Mesendoderm (in vitro differentiated cells): ENCODE data around the gene JHY.

ENCODE experiments used
- DNase-seq: peaks from one replicate; pipeline ENCODE4 v3.0.0; 2013
- H2AK5ac ChIP-seq: 2 replicates; pipeline ENCODE4 v1.6.1; 2013; ENCODE audit warnings: low read length, inconsistent platforms
- H2BK120ac ChIP-seq: 2 replicates; pipeline ENCODE4 v1.6.1; 2013; ENCODE audit warnings: low read depth, mild to moderate bottlenecking, low read length, moderate library complexity, mixed read lengths
- H2BK15ac ChIP-seq: replicated peaks from 2 replicates; pipeline ENCODE4 v1.6.1; 2013; ENCODE audit warnings: low read depth, mild to moderate bottlenecking, moderate library complexity
- H2BK5ac ChIP-seq: 2 replicates; pipeline ENCODE4 v1.6.1; 2013; ENCODE audit warnings: low read length, inconsistent platforms
- H3K18ac ChIP-seq: 2 replicates; pipeline ENCODE4 v1.6.1; 2013; ENCODE audit warnings: mild to moderate bottlenecking, low read length, mixed read lengths
- H3K23ac ChIP-seq: one replicate; pipeline ENCODE4 v1.6.1; 2013; ENCODE audit warnings: low read length
- H3K27ac ChIP-seq: 2 replicates; pipeline ENCODE4 v1.5.1; 2013; ENCODE audit warnings: low read depth, mild to moderate bottlenecking, inconsistent platforms, low read length, moderate library complexity
- H3K27me3 ChIP-seq: 2 replicates; pipeline ENCODE4 v1.6.1; 2013; ENCODE audit warnings: low read length, control low read depth, mild to moderate bottlenecking, inconsistent platforms; ENCODE audit not compliant: insufficient read depth, poor library complexity
- H3K36me3 ChIP-seq: 2 replicates; pipeline ENCODE4 v1.6.1; 2013; ENCODE audit warnings: low read length, inconsistent platforms; ENCODE audit not compliant: control insufficient read depth, insufficient read depth
- H3K4ac ChIP-seq: one replicate; pipeline ENCODE4 v1.6.1; 2013; ENCODE audit warnings: low read depth, mild to moderate bottlenecking, low read length, moderate library complexity
- H3K4me1 ChIP-seq: 2 replicates; pipeline ENCODE4 v1.6.1; 2013; ENCODE audit warnings: low read depth, low read length, inconsistent platforms; ENCODE audit not compliant: control insufficient read depth
- H3K4me2 ChIP-seq: 2 replicates; pipeline ENCODE4 v1.6.1; 2013; ENCODE audit warnings: low read length
- H3K4me3 ChIP-seq: 2 replicates; pipeline ENCODE4 v1.5.1; 2013; ENCODE audit warnings: mild to moderate bottlenecking, low read length
- H3K56ac ChIP-seq: one replicate; pipeline ENCODE4 v1.6.1; 2013; ENCODE audit warnings: low read length
- H3K79me1 ChIP-seq: 2 replicates; pipeline ENCODE4 v1.6.1; 2013; ENCODE audit warnings: low read length, inconsistent platforms
- H3K79me2 ChIP-seq: 2 replicates; pipeline ENCODE4 v1.6.1; 2013; ENCODE audit warnings: mild to moderate bottlenecking, low read length; ENCODE audit not compliant: control insufficient read depth, insufficient read depth
- H3K9ac ChIP-seq: 2 replicates; pipeline ENCODE4 v1.6.1; 2013; ENCODE audit warnings: low read length, inconsistent platforms
- H4K5ac ChIP-seq: one replicate; pipeline ENCODE4 v1.6.1; 2013; ENCODE audit warnings: low read length
- H4K8ac ChIP-seq: one replicate; pipeline ENCODE4 v1.6.1; 2013; ENCODE audit warnings: low read depth, mild to moderate bottlenecking, control low read depth, low read length, moderate library complexity
- WGBS: extraction: QIAGEN DNeasy Blood & Tissue Kit; methylation state at CpG from one replicate; pipeline ENCODE4 v1.1.7; 2013; ENCODE audit warnings: low lambda C conversion rate, missing lambda C conversion rate; ENCODE audit not compliant: insufficient coverage; ENCODE audit errors: extremely low coverage; 5-methylcytosine and 5-hydroxymethylcytosine counted together

JHY gene

GRCh38 chr11:122877732-122878131, 4.8 kb upstream of the JHY start:
- H3K4me2 ChIP-seq = no peak overlapping the region
- no peaks in the 10 kb centered on the region for H3K27me3 ChIP-seq
- no peak overlapping the region for H3K56ac ChIP-seq
- H3K4ac ChIP-seq = no peak overlapping the region
- no CpG with 5 or more reads among the region's 5 CpGs for WGBS
- no peak overlapping the region for H4K8ac ChIP-seq
- no peak overlapping the region for H4K5ac ChIP-seq
- H3K27ac ChIP-seq = no peak overlapping the region
- no peaks in the 10 kb centered on the region for H3K36me3 ChIP-seq
- H3K23ac ChIP-seq = no peak overlapping the region
- H2BK120ac ChIP-seq = no peak overlapping the region
- no peak overlapping the region for H2AK5ac ChIP-seq
- no peak for DNase-seq
- no peak overlapping the region for H3K18ac ChIP-seq
- no peak overlapping the region for H2BK15ac ChIP-seq
- no peak overlapping the region for H3K4me3 ChIP-seq
- no peaks in the 10 kb centered on the region for H3K4me1 ChIP-seq
- no peaks in the 10 kb centered on the region for H3K79me1 ChIP-seq
- no peaks in the 10 kb centered on the region for H3K79me2 ChIP-seq
- H2BK5ac ChIP-seq = no peak overlapping the region
- no peak overlapping the region for H3K9ac ChIP-seq

- Histone ChIP-seq H3K4ac (no peak overlapping the region), H3K79me2 (no peaks in the 10 kb centered on the region), H2BK15ac (no peak overlapping the region), H3K4me1 (no peaks in the 10 kb centered on the region), H3K4me2 (no peak overlapping the region), H4K5ac (no peak overlapping the region), H2BK120ac (no peak overlapping the region), H3K36me3 (no peaks in the 10 kb centered on the region), H3K23ac (no peak overlapping the region), H3K9ac (no peak overlapping the region), H3K56ac (no peak overlapping the region), H4K8ac (no peak overlapping the region), H3K4me3 (no peak overlapping the region), H2AK5ac (no peak overlapping the region), H3K27ac (no peak overlapping the region), H3K79me1 (no peaks in the 10 kb centered on the region), H2BK5ac (no peak overlapping the region), H3K18ac (no peak overlapping the region), H3K27me3 (no peaks in the 10 kb centered on the region)
- no CpG with 5 or more reads among the region's 4 CpGs for WGBS
- DNase-seq = peak; percentile 71
Measured at GRCh38 chr11:122879785-122880184, 2.8 kb upstream of the JHY start.

- Histone ChIP-seq H2BK15ac (no peak overlapping the region), H3K36me3 (no peaks in the 10 kb centered on the region), H2AK5ac (no peak overlapping the region), H3K56ac (peak overlapping the region; percentile 78), H3K23ac (no peak overlapping the region), H2BK5ac (no peak overlapping the region), H4K5ac (no peak overlapping the region), H3K27me3 (no peaks in the 10 kb centered on the region), H3K9ac (peak overlapping the region; percentile 78), H3K4me2 (peak overlapping the region; percentile 73), H3K79me1 (no peaks in the 10 kb centered on the region), H2BK120ac (peak overlapping the region; percentile 47), H3K4me1 (no peaks in the 10 kb centered on the region), H3K18ac (peak overlapping the region; percentile 94), H3K4ac (no peak overlapping the region), H3K79me2 (no peaks in the 10 kb centered on the region), H3K4me3 (peak overlapping the region; percentile 57), H3K27ac (peak overlapping the region; percentile 83), H4K8ac (peak overlapping the region; percentile 95)
- peak; percentile 83 for DNase-seq
- WGBS = no CpG with 5 or more reads among the region's 63 CpGs
Measured at GRCh38 chr11:122882857-122883645, 492 bp downstream of the JHY start.

- Histone ChIP-seq H2BK15ac (no peak overlapping the region), H3K9ac (peak overlapping the region; percentile 78), H3K4me3 (no peak overlapping the region), H2BK120ac (no peak overlapping the region), H3K79me1 (no peaks in the 10 kb centered on the region), H3K27ac (peak overlapping the region; percentile 83), H3K79me2 (no peaks in the 10 kb centered on the region), H2AK5ac (no peak overlapping the region), H3K36me3 (no peaks in the 10 kb centered on the region), H3K18ac (peak overlapping the region; percentile 94), H2BK5ac (no peak overlapping the region), H3K56ac (peak overlapping the region; percentile 78), H4K5ac (no peak overlapping the region), H3K27me3 (no peaks in the 10 kb centered on the region), H3K4me2 (peak overlapping the region; percentile 73), H4K8ac (no peak overlapping the region), H3K4ac (no peak overlapping the region), H3K4me1 (no peaks in the 10 kb centered on the region), H3K23ac (no peak overlapping the region)
- no CpG with 5 or more reads among the region's 3 CpGs for WGBS
- DNase-seq = no peak
Measured at GRCh38 chr11:122883646-122883979, 1.1 kb downstream of the JHY start.

- DNase-seq = no peak
- Histone ChIP-seq H3K27me3 (no peaks in the 10 kb centered on the region), H2BK5ac (no peak overlapping the region), H3K9ac (no peak overlapping the region), H2AK5ac (no peak overlapping the region), H3K23ac (no peak overlapping the region), H3K27ac (no peak overlapping the region), H2BK15ac (no peak overlapping the region), H4K8ac (no peak overlapping the region), H3K79me2 (no peaks in the 10 kb centered on the region), H3K56ac (no peak overlapping the region), H3K18ac (no peak overlapping the region), H3K4me1 (no peaks in the 10 kb centered on the region), H3K4me3 (no peak overlapping the region), H3K36me3 (no peaks in the 10 kb centered on the region), H2BK120ac (no peak overlapping the region), H3K4ac (no peak overlapping the region), H3K4me2 (no peak overlapping the region), H3K79me1 (no peaks in the 10 kb centered on the region), H4K5ac (no peak overlapping the region)
- no CpG with 5 or more reads among the region's 2 CpGs for whole genome bisulfite sequencing
Measured at GRCh38 chr11:122888162-122888561, 5.6 kb downstream of the JHY start.

GRCh38 chr11:122893131-122893530, 10.6 kb downstream of the JHY start:
- no peak overlapping the region for H3K18ac ChIP-seq
- H2BK15ac ChIP-seq = no peak overlapping the region
- no peaks in the 10 kb centered on the region for H3K36me3 ChIP-seq
- H3K4ac ChIP-seq = no peak overlapping the region
- H3K9ac ChIP-seq = no peak overlapping the region
- H3K56ac ChIP-seq = no peak overlapping the region
- no peak overlapping the region for H4K8ac ChIP-seq
- no peak overlapping the region for H3K23ac ChIP-seq
- H3K4me2 ChIP-seq = no peak overlapping the region
- H3K27ac ChIP-seq = no peak overlapping the region
- H2BK5ac ChIP-seq = no peak overlapping the region
- no peak overlapping the region for H2BK120ac ChIP-seq
- no peaks in the 10 kb centered on the region for H3K4me1 ChIP-seq
- no peak overlapping the region for H4K5ac ChIP-seq
- H3K27me3 ChIP-seq = no peaks in the 10 kb centered on the region
- no peaks in the 10 kb centered on the region for H3K79me2 ChIP-seq
- no peak for DNase-seq
- no peaks in the 10 kb centered on the region for H3K79me1 ChIP-seq
- no peak overlapping the region for H2AK5ac ChIP-seq
- no CpG with 5 or more reads among the region's 5 CpGs for WGBS
- no peak overlapping the region for H3K4me3 ChIP-seq
